Measurements from ENCODE around the gene SUMO4.

GRCh38 chr6:149440735-149441671, 40.9 kb downstream of the SUMO4 start:
- TF ChIP-seq CTCF (conservative IDR thresholded peaks at IDR 0.05), result no peak
- no peak for TF ChIP-seq EZH2 (IDR thresholded peaks at IDR 0.05; ENCODE audit: low read depth)

All from PC-9 (cell line).